ENCODE results near the gene SLC6A19.

Gene SLC6A19

DNA sequence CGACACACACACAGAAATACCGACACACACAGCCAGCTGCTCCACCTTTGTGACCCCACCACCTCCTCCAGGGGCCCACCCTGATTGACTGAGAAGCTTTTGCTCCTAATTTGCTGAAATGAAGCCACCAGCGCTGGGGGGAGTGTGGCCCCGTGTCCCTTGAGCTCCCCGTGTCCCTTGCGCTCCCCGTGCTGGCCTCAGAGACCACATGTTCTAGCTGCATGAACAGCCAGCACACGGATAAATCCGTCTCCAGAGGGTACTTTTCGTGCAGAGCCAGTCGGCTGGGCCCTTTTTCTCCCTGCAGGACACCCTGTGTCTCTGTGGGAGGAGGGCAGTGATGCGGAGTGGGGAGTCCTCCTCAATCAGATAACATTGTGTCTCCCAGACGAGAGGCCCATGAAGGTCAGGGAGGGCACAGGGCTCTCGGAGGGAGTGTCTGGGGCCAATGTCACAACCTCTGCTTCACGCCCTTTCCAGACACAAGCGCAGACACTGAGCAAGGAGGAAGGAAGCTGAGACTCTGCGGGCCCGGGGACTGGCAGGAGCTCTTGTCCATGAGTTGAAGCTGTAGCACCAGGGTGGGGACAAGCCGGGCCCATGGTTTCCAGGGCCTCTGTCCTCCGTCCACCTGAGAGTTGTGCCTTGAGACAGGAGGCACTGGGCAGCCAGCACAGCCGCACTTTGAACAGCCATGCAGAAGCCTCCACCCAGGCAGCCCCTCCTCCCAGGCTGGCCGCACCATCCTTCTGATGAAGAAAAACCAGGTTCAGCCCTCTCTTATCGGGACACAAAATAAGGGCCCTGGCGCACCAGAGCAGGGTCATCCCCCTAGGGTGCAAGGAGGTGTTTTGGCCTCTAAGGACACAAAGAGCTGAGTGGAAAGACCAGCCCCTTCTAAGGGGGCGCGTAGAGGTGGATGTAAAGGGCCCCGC lies 36.4 kb upstream of the SLC6A19 start:
- TF ChIP-seq, protein P1, sequence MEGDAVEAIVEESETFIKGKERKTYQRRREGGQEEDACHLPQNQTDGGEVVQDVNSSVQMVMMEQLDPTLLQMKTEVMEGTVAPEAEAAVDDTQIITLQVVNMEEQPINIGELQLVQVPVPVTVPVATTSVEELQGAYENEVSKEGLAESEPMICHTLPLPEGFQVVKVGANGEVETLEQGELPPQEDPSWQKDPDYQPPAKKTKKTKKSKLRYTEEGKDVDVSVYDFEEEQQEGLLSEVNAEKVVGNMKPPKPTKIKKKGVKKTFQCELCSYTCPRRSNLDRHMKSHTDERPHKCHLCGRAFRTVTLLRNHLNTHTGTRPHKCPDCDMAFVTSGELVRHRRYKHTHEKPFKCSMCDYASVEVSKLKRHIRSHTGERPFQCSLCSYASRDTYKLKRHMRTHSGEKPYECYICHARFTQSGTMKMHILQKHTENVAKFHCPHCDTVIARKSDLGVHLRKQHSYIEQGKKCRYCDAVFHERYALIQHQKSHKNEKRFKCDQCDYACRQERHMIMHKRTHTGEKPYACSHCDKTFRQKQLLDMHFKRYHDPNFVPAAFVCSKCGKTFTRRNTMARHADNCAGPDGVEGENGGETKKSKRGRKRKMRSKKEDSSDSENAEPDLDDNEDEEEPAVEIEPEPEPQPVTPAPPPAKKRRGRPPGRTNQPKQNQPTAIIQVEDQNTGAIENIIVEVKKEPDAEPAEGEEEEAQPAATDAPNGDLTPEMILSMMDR (IDR thresholded peaks at IDR 0.05; ENCODE audit: insufficient read depth, low read length), result no peak
- TF ChIP-seq POLR2AphosphoS5 (IDR thresholded peaks at IDR 0.05; ENCODE audit: low read depth) (no peak), GABPA (IDR thresholded peaks at IDR 0.05; ENCODE audit: low read depth) (no peak), SPI1 (IDR thresholded peaks at IDR 0.05; ENCODE audit: borderline replicate concordance, low read depth) (no peak)
- TF ChIP-seq, protein P2, sequence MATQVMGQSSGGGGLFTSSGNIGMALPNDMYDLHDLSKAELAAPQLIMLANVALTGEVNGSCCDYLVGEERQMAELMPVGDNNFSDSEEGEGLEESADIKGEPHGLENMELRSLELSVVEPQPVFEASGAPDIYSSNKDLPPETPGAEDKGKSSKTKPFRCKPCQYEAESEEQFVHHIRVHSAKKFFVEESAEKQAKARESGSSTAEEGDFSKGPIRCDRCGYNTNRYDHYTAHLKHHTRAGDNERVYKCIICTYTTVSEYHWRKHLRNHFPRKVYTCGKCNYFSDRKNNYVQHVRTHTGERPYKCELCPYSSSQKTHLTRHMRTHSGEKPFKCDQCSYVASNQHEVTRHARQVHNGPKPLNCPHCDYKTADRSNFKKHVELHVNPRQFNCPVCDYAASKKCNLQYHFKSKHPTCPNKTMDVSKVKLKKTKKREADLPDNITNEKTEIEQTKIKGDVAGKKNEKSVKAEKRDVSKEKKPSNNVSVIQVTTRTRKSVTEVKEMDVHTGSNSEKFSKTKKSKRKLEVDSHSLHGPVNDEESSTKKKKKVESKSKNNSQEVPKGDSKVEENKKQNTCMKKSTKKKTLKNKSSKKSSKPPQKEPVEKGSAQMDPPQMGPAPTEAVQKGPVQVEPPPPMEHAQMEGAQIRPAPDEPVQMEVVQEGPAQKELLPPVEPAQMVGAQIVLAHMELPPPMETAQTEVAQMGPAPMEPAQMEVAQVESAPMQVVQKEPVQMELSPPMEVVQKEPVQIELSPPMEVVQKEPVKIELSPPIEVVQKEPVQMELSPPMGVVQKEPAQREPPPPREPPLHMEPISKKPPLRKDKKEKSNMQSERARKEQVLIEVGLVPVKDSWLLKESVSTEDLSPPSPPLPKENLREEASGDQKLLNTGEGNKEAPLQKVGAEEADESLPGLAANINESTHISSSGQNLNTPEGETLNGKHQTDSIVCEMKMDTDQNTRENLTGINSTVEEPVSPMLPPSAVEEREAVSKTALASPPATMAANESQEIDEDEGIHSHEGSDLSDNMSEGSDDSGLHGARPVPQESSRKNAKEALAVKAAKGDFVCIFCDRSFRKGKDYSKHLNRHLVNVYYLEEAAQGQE (IDR thresholded peaks at IDR 0.05; ENCODE audit: insufficient replicate concordance, low read depth), result no peak
- Histone ChIP-seq H3K4me3 (replicated peaks; ENCODE audit: insufficient read depth, low read length) (no peak overlapping the region), H3K27ac (replicated peaks) (no peak overlapping the region), H3K27me3 (ENCODE audit: insufficient read depth, poor library complexity, severe bottlenecking) (no peaks in the 10 kb centered on the region)
- DNase-seq (ENCODE audit: low read depth in 1 of 2, low spot score in 1 of 2), result peak in 1 of 2 experiments; percentile 31

DNA sequence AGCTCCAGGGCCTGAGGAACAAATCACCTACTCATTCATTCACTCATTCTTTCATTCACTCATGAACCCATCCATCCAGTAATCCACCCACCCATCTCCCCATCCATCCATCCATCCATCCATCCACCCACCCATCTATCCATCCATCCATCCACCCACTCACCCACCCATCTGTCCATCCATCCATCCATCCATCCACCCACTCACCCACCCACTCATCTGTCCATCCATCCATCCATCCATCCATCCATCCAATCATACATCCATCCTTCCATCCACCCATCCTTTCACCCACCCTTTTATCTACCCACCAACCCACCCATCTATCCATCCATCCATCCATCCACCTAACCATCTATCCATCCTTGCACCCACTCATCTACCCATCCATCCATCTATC lies 35.5 kb upstream of the SLC6A19 start:
- no peak for DNase-seq (ENCODE audit: low read depth in 1 of 2, low spot score in 1 of 2)
- Histone ChIP-seq H3K27me3 (ENCODE audit: insufficient read depth, poor library complexity, severe bottlenecking) (no peaks in the 10 kb centered on the region), H3K27ac (replicated peaks) (no peak overlapping the region), H3K4me3 (replicated peaks; ENCODE audit: insufficient read depth, low read length) (no peak overlapping the region)
- TF ChIP-seq GABPA (IDR thresholded peaks at IDR 0.05; ENCODE audit: low read depth) (no peak), SPI1 (IDR thresholded peaks at IDR 0.05; ENCODE audit: borderline replicate concordance, low read depth) (no peak), POLR2AphosphoS5 (IDR thresholded peaks at IDR 0.05; ENCODE audit: low read depth) (no peak)
- TF ChIP-seq, protein P2 (IDR thresholded peaks at IDR 0.05; ENCODE audit: insufficient replicate concordance, low read depth), result no peak
- TF ChIP-seq, protein P1 (IDR thresholded peaks at IDR 0.05; ENCODE audit: insufficient read depth, low read length), result no peak

DNA sequence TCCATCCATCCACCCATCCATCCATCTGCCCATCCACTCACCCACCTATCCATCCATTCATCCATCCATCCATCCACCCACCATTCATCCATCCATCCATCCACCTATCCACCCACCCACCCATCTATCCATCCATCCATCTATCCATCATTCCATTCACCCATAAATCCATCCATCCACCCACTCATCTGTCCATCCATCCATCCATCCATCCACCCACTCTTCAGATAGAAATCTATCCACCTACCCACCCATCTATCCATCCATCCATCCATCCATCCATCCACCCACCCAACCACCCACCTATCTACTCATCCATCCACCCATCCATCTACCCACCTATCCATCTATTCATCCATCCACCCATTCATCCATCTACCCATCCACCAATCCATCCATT lies 35.0 kb upstream of the SLC6A19 start:
- H3K27ac ChIP-seq (replicated peaks), result no peak overlapping the region
- TF ChIP-seq, protein P2 (IDR thresholded peaks at IDR 0.05; ENCODE audit: insufficient replicate concordance, low read depth), result no peak
- TF ChIP-seq, protein P1 (IDR thresholded peaks at IDR 0.05; ENCODE audit: insufficient read depth, low read length), result no peak
- no peak for TF ChIP-seq GABPA (IDR thresholded peaks at IDR 0.05; ENCODE audit: low read depth)
- TF ChIP-seq SPI1 (IDR thresholded peaks at IDR 0.05; ENCODE audit: borderline replicate concordance, low read depth), result no peak
- TF ChIP-seq POLR2AphosphoS5 (IDR thresholded peaks at IDR 0.05; ENCODE audit: low read depth), result no peak

More for the DNA sequence above, 35.0 kb upstream of the SLC6A19 start:
- Histone ChIP-seq H3K27me3 (ENCODE audit: insufficient read depth, poor library complexity, severe bottlenecking) (no peaks in the 10 kb centered on the region), H3K4me3 (replicated peaks; ENCODE audit: insufficient read depth, low read length) (no peak overlapping the region)
- no peak for DNase-seq (ENCODE audit: low read depth in 1 of 2, low spot score in 1 of 2)
